Epithelial cell of esophagus (primary cell): ENCODE measurements around the gene FAR2.

Experiments used
- DNase-seq: peaks from one replicate; pipeline ENCODE4 v3.0.0; 2010; ENCODE audit warnings: low read depth
- H3K4me3 ChIP-seq: 2 replicates; pipeline ENCODE4 v1.5.1; 2011; ENCODE audit warnings: mild to moderate bottlenecking, low read length, control low read depth
- TF ChIP-seq, protein P1 (sequence below): IDR thresholded peaks from 2 replicates; pipeline ENCODE4 v1.5.1; 2011; ENCODE audit warnings: low read depth, mild to moderate bottlenecking, low read length, control low read depth, inconsistent platforms; ENCODE audit not compliant: insufficient read depth; ENCODE audit errors: missing control alignments

FAR2 gene

DNA sequence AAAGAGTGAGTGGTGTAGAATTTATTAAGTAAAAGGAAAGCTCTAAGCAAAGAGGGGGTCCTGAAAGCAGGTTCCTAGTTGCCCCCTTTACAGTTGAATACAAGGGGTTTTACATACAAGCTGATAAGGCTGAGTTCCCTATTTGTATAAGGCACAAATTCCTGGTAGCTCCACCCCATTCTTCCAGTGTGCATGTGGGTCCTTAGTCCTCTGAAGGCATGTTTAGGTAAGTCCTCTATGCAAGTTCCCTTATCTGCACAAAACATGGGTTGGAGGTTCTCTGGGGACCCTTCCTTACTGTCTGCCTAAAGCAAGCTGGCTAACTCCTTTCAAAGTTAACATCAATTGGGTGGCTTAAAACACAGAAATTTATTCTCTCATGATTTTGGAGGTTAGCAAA lies 2.9 kb upstream of the FAR2 start:
- TF ChIP-seq, protein P1, sequence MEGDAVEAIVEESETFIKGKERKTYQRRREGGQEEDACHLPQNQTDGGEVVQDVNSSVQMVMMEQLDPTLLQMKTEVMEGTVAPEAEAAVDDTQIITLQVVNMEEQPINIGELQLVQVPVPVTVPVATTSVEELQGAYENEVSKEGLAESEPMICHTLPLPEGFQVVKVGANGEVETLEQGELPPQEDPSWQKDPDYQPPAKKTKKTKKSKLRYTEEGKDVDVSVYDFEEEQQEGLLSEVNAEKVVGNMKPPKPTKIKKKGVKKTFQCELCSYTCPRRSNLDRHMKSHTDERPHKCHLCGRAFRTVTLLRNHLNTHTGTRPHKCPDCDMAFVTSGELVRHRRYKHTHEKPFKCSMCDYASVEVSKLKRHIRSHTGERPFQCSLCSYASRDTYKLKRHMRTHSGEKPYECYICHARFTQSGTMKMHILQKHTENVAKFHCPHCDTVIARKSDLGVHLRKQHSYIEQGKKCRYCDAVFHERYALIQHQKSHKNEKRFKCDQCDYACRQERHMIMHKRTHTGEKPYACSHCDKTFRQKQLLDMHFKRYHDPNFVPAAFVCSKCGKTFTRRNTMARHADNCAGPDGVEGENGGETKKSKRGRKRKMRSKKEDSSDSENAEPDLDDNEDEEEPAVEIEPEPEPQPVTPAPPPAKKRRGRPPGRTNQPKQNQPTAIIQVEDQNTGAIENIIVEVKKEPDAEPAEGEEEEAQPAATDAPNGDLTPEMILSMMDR, result no peak
- no peak overlapping the region for H3K4me3 ChIP-seq
- DNase-seq, result no peak

DNA sequence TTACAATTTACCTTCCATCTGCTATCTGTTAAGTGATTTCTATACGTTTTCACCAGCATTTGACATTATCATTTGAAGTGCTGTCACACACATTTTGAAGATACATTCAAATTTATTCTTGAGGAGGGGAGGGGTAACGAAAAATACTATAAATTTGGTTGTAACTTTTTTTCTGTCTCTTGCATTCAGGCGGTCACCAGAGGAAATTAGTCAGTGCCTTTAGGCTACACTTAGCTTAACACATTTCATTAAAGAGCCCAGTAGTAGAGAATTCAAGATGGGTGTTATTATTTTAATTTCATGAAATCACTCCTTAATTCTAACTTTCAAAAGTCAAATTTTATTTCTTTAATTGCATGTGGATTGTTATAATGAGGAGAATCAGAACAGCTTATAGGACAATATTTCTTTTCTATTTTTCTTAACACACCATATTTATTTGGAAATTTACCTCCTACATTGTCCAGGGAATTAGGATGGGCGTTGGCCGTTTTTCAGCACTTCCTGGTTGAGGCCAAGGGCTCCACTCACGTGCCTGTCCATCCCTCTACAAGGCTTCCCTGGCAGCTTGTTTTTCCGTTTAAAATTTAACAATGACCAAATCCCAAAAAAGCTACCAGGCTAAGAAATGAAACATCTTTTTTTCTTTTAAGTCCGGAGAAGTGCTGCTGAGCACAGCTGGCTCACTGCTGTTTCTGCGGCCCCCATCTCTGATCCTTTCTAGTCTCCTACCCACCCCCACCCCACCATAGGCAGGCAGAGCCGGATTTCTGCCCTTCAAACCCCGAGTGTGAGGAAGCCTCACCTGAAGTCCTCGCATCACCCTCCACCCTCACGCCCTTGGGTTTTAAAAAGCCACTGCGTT lies 1.1 kb upstream of the FAR2 start:
- peak; percentile 26 for DNase-seq
- TF ChIP-seq, protein P1, result no peak
- H3K4me3 ChIP-seq, result peak overlapping the region; percentile 59

DNA sequence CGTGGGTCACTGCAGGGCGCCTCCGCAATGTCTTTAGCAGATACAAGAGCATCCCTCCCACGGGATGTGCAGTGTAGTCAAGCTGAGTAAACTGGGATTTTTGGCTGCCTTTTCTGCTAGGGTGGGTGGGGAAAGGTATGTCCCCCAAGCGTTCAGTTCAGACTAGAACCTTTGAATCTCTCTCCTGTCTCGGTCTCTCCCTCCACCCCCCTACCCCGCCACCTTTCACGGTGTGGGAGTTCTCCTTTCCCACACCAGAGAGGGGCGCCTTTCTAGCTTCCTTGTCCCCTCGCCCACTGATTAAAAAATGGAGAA lies 525 bp upstream of the FAR2 start:
- no peak for DNase-seq
- TF ChIP-seq, protein P1, result no peak
- H3K4me3 ChIP-seq, result peak overlapping the region; percentile 59

DNA sequence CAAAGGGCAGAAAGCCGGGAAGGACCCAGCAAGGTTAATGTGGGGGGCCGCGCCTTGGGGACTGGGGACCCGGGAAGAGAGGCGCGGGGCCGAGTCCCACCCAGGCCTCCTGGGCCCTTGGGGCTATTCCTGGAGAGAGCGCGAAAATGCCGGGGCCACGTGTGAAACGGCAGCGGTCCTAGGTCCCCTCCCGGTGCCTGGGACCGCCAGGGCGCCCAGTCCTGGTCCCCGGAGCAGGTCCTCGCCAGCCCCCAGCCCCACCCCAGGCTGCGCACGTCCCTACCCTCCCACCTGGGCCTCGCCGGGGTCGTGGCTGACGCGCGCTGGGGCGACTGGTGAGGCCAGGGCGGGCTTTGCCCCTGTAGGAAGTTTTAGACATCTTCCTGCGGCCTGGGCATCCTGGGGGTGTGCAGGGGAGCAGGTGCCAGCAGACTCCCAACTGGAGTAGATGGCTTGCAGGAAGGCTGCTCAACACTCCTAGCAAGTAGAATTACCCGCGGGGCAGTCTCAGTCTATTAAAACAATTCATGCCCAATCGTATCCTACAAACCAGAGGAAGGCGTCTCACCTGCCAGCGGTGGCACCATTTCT lies 708 bp downstream of the FAR2 start:
- no peak for DNase-seq
- peak overlapping the region; percentile 59 for H3K4me3 ChIP-seq
- TF ChIP-seq, protein P1, result no peak

DNA sequence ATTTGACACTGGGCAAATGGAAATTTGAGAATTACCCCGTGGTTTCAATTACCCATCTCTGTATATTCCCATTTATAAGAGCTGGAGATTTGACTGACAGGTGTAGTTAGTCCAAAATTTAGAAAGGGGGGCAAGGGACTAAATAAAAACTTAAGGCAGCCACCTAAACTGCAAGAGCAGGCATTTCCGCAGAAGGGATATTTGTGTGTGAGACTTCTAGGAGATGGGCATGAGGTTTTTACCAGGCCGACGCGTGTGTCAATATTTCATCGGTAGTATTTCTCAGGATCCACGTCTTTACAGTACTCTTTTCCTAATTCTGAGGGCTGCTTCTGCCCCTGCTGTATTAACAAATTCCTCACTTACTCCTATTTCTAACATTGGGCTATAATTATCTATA lies 1.4 kb downstream of the FAR2 start:
- no peak overlapping the region for H3K4me3 ChIP-seq
- no peak for DNase-seq
- TF ChIP-seq, protein P1, result no peak

DNA sequence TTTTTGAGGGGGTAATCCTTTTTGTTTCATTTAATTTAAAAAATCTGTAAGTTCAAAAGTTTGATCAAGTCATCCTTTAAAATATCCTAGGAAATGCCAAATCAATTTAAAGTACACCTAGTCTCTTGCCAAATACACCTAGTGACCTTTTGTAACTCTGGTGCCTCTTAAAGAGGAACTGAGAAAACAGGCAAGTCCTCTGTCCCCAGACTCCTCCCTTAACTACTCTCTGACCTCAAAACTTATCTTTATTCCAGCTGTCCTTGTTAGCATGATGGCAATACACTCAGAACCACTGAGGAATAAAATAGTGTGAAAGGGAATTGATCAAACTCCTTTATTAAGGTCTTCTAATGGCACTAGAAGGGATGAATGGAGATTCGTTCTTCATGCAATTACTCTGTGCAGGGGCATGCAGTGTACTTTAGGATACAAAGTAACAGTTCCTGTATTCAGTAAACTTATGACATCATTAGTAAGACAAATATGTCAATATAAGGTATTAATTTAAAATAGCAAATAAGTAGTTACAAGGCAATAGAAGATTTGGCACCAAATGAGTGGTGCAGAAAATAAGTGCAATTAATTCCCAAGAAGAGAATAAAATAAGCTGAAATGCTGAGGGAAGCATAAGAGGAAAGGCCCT lies 3.3 kb downstream of the FAR2 start:
- DNase-seq, result no peak
- TF ChIP-seq, protein P1, result no peak
- H3K4me3 ChIP-seq, result no peak overlapping the region
